ENCODE results near the gene PNKP.
A peak's percentile ranks its signal among the peaks of the same experiment; 100 is the strongest.

DNA sequence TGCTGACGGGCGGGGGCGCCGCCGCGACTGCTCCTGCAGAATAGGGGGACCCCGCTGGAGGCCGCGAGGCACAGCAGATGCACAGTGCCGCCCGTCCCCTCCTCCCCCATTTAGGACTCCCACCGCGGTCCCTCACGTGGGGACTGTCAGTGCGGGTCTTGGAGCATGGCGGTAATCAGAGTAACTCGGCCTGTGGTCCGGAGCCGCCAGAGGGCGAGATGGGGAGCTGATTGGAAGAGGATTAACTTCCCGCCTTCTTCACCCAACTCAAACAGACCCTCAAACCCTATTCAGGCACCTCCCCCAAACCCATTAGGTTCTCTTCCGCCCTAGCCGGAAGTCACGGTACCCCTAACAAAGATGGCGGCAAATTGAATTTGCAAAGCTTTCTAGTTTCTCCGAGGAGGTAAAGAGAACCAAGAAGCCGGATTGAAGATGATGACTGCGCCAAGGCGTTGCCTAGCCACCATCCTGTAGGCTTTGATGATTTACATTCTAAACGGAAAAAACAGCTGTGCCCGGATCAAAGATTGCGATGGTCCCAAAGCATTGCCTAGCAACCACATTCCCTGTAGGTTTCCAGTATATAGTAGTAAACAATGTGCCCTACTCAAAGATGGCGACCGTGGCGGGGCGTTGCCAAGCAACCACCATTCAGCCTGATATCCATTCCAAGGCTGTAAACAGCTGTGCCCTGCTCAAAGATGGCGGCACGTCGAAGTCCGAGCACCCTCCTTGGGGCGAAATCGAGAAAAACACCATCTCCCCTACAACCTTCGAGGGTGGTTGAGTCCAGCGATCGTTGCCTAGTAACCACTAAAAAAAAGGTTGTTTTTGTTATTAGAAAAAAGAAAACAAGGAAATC, 54.1 kb downstream of the PNKP start, which contains the start of gene FUZ:
- TF ChIP-seq, protein P1, sequence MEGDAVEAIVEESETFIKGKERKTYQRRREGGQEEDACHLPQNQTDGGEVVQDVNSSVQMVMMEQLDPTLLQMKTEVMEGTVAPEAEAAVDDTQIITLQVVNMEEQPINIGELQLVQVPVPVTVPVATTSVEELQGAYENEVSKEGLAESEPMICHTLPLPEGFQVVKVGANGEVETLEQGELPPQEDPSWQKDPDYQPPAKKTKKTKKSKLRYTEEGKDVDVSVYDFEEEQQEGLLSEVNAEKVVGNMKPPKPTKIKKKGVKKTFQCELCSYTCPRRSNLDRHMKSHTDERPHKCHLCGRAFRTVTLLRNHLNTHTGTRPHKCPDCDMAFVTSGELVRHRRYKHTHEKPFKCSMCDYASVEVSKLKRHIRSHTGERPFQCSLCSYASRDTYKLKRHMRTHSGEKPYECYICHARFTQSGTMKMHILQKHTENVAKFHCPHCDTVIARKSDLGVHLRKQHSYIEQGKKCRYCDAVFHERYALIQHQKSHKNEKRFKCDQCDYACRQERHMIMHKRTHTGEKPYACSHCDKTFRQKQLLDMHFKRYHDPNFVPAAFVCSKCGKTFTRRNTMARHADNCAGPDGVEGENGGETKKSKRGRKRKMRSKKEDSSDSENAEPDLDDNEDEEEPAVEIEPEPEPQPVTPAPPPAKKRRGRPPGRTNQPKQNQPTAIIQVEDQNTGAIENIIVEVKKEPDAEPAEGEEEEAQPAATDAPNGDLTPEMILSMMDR (IDR thresholded peaks at IDR 0.05) = peak; percentile 38 to 65 (median 54)
- TF ChIP-seq POLR2A (IDR thresholded peaks at IDR 0.05) = peak; percentile 6 to 37
